ENCODE measurements around the gene SLC24A3.

GRCh38 chr20:19497064-19497463 lies 284.6 kb downstream of the SLC24A3 start:
- TF ChIP-seq CTCF (conservative IDR thresholded peaks at IDR 0.05; ENCODE audit: low read depth in 2 of 2) (no peak), POLR2AphosphoS5 (IDR thresholded peaks at IDR 0.05; ENCODE audit: low read depth) (no peak), EZH2 (IDR thresholded peaks at IDR 0.05; ENCODE audit: low read depth, unreplicated experiment) (no peak), EZH2phosphoT487 (IDR thresholded peaks at IDR 0.05; ENCODE audit: unreplicated experiment) (no peak), REST (IDR thresholded peaks at IDR 0.05; ENCODE audit: unreplicated experiment) (no peak), ETS1 (IDR thresholded peaks at IDR 0.05) (no peak), CREB1 (CRISPR knock-in tag; IDR thresholded peaks at IDR 0.05; ENCODE audit: low read depth) (no peak)
